Activated CD4-positive, CD25-positive, alpha-beta regulatory T cell treated with anti-CD3 and anti-CD28 coated beads, Interleukin-2, amount 50 U/mL, for 72 hours (primary cell): ENCODE data around the gene PKDCC.
A peak's percentile ranks its signal among the peaks of the same experiment; 100 is the strongest.

Source experiments
- DNase-seq: peaks from one replicate; pipeline ENCODE4 v3.0.0; 2021

The PKDCC gene

GRCh38 chr2:42092084-42092996 is 44.5 kb downstream of the PKDCC start:
- no peak for DNase-seq

- no peak for DNase-seq
These were observed 46.3 kb downstream of the PKDCC start for GRCh38 chr2:42094114-42094513.

GRCh38 chr2:42095923-42096408 is 48.1 kb downstream of the PKDCC start:
- DNase-seq = peak; percentile 71

GRCh38 chr2:42096869-42097591 is 49.2 kb downstream of the PKDCC start:
- DNase-seq = no peak

- DNase-seq = no peak
These were observed 51.0 kb downstream of the PKDCC start for GRCh38 chr2:42098571-42099437.

GRCh38 chr2:42099438-42100173 is 51.8 kb downstream of the PKDCC start:
- no peak for DNase-seq

- DNase-seq = no peak
These were observed 52.9 kb downstream of the PKDCC start for GRCh38 chr2:42100683-42101205.

- peak; percentile 66 for DNase-seq
These were observed 53.6 kb downstream of the PKDCC start for GRCh38 chr2:42101206-42102023.

- DNase-seq = peak; percentile 87
These were observed 54.3 kb downstream of the PKDCC start for GRCh38 chr2:42102024-42102590.

- no peak for DNase-seq
These were observed 55.0 kb downstream of the PKDCC start for GRCh38 chr2:42102591-42103450.

- no peak for DNase-seq
These were observed 56.0 kb downstream of the PKDCC start for GRCh38 chr2:42103829-42104228.

- no peak for DNase-seq
These were observed 56.8 kb downstream of the PKDCC start for GRCh38 chr2:42104621-42105020.

GRCh38 chr2:42105330-42106256 is 57.8 kb downstream of the PKDCC start:
- peak; percentile 61 for DNase-seq

GRCh38 chr2:42106257-42106816 is 58.5 kb downstream of the PKDCC start:
- no peak for DNase-seq

GRCh38 chr2:42107249-42108042 is 59.6 kb downstream of the PKDCC start:
- no peak for DNase-seq
